Left lobe of liver (tissue), 2 donors: Measurements from ENCODE around the gene GPRIN2. TPM values are rescaled to one million over a fixed set of nuclear protein-coding genes. Genes with fewer than 3 reads are reported as not detected.
"Not testable (repeated sequence)": the region's sequence is repeated elsewhere in the genome, so short reads cannot be mapped to it uniquely, and the experiment has no call there.

Experiments
- ATAC-seq: fragments of 200-7000 bp; cut with Tn5 transposase; one replicate; pipeline ENCODE4 v1.9.1; 2020; ENCODE audit warnings: mild to moderate bottlenecking, moderate library complexity
- DNase-seq: peaks from one replicate; pipeline ENCODE4 v3.0.0-alpha.2; 2020; ENCODE audit warnings: low spot score
- total RNA-seq: library from RNA; stranded (reverse); gene quantifications from one replicate; pipeline ENCODE4 v1.2.1, GENCODE V29; 2021
- donor health status: DM: no; HTN: no; CAD: no; lungs with moderate emphysema.
- donor health status: DM: no; HTN: yes; CAD: no.

The GPRIN2 gene
- total RNA-seq, result 1.1 TPM

- ATAC-seq, result peak; percentile 59
- no peak for DNase-seq
These were observed at the start of gene GPRIN2 for GRCh38 chr10:46556515-46557318. Gene GPRIN2, minus strand, starts transcription at chr10:46556658. Its CDS starts 5,922 bp downstream, at chr10:46550736.

DNA sequence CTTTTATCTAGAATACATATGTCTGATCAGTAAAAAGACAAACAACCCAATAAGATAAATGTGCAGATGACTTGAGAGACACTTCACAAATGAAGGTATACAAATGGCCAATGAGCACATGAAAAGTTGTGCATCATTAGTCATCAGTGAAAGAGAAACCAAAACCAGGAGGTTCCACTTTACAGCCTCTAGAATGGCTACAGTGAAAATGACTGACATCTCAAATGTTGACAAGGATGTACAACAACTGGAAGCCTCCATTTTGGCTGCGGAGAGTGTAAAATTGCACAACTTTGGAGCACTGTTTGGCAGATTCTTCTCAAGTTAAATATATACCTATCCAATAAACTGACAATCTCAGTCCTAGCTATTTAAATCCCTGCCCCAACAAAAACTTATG is 44.1 kb upstream of the GPRIN2 start:
- not testable (repeated sequence) for ATAC-seq, DNase-seq

DNA sequence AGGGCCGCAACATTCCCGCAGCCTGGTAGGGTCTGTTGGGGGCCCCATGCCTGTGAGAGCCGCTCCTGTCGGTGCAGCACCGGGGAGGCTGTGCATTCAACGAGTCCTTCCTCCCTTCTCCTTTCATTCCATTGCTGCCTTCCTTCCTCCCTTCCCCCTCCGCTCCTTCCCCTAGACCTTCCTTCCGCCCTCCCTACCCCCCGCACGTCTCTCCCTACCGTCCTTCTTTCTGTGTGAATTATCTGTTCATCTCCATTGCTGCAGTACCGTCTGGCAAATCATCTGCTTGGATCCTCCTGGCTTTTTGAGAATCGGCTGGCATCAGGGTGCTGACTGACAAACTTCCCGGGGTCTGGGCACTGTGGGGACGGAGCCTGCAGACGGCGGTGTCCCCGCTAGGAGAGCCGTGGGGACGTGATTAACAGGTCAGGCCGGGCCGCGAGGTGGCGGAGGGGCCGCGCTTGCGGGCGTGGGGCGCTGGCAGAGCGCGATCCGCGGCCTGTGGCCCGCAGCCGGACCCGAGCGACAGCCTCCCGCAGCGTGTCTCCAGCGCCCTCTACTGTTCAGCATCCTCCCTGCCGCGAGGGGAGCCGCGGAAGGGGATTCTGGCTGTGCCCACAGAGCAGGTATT is 41.3 kb upstream of the GPRIN2 start:
- DNase-seq (peak; percentile 67), ATAC-seq (peak; percentile 97)

- peak; percentile 37 for ATAC-seq
- DNase-seq, result peak; percentile 40
These were observed 40.1 kb upstream of the GPRIN2 start for GRCh38 chr10:46596570-46596969.

DNA sequence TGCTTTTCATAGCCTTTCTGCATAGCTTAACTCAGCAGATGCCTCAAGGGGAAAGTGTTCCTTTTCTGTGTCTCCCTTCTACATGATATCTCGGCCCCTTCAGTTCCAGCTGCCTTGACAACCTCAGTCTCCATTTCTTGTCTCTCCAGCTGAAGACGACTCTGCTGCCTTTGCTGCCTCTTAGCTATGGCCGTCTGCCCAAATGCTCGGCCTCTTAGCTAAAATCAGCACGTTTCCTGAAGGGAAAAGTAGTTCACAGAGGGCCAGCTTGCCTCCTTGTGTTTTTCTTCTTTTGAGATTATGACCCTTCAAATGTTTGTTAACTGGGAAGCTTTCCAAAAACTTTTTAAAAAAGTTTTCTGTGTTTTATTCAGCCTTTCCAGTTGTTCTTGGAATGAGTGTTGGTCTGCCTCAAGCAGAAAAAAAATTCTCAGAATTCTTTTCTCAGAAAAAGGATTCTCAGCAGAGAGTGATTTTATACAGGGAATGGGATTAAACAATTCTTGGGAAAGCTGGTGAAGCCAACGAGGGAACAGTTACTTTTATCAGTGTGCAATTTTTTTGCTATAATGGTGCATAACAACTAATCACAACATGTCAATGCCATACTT is 38.1 kb upstream of the GPRIN2 start:
- ATAC-seq, result not testable (repeated sequence)

GRCh38 chr10:46593307-46593706 is 36.8 kb upstream of the GPRIN2 start:
- ATAC-seq, DNase-seq: not testable (repeated sequence)

More for the DNA sequence above, 38.1 kb upstream of the GPRIN2 start:
- DNase-seq, result not testable (repeated sequence)

DNA sequence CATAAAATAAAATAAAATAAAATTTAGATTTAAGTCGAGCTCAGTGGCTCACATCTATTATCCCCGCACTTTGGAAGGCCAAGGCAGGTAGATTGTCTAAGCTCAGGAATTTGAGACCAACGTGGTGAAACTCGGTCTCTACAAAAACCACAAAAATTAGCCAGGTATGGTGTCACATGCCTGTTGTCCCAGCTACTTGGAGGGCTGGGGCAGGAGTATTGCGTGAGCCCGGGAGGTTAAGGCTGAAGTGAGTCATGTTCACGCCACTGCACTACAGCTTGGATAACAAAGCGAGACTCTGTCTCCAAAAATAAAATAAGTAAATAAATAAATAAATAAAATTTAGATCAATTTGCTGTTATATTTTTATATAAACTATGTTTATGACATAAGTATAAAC is 34.6 kb upstream of the GPRIN2 start:
- not testable (repeated sequence) for DNase-seq, ATAC-seq

DNA sequence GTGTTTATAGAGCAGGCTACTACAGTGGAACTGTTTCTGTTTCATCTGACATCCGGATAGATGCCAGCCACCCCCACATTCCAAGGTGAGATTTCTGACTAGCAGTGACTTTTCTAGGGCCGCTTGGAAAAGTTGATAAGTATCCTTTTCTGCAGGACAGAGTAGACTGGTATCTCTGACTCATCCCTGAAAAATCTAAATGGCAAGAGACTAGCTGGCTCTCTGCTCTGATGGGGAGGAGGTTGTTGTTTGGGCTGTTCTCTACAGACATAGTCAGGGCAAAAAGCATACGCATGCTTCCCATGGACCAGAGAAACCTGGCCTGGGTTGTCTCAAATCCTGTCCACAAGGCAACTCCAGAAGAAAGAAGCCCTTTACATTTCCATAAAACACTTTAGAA is 33.1 kb upstream of the GPRIN2 start:
- not testable (repeated sequence) for ATAC-seq, DNase-seq

DNA sequence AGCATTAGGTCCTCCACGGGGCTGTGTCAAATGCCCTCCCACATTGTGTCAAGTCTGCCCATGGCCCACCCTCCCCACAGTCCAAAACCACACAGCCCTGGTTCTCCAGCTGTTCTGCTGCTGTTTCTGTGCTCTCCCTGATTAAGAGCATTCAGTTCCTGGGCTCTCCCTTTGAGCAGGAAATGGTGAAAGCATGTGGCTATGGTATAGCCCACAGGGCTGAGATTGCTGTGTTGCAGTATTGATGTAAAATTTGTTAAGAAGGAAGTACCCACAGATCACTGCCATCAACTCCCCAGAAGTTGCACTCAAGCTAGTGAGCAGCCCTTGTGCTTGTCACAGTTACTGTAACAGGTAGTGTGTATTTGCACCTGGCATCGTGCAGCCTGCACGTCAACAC is 31.8 kb upstream of the GPRIN2 start:
- peak; percentile 8 for ATAC-seq
- not testable (repeated sequence) for DNase-seq

DNA sequence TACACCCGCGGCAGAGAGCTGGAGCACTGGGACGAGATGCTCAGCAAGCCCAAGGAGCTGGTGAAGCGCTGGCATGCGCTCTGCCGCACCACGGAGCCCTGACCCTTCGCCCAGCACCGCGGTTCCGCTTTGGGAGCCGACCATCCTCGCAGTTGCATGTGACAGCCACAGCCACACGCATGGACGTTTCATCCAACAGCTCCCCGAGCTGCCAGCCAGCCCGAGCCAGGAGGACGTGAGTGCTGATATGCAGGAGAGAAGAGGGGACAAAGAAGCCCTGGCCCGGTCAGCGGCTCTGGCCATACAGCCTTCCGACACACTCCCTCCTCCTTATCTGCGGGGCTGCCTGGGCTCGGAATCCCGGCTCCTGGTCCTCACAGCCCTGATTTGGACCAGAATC is 31.1 kb upstream of the GPRIN2 start:
- ATAC-seq, DNase-seq: not testable (repeated sequence)

DNA sequence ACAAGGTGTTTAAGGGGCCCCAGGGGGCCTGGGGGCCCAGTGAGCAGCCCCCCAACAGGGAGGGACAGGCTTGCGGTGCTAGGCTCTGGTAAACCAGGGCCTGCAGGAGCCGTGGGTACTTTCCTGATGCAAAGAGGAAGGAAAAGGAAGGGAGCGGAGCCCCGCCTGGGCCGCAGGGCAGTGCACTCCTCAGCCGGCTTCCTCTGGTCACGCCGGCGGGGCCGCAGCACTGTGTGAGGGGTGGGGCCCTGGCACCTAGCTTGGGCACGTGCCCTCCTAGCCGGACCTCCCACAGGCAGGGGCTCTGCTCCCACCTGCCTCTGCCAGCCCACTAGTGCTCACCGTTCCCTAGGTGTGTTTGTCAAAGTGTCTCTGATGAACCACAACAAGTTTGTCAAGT is 28.8 kb upstream of the GPRIN2 start:
- DNase-seq, result not testable (repeated sequence)
- peak; percentile 23 for ATAC-seq

GRCh38 chr10:46584196-46584595 is 27.7 kb upstream of the GPRIN2 start:
- DNase-seq, result peak; percentile 38
- ATAC-seq, result not testable (repeated sequence)

DNA sequence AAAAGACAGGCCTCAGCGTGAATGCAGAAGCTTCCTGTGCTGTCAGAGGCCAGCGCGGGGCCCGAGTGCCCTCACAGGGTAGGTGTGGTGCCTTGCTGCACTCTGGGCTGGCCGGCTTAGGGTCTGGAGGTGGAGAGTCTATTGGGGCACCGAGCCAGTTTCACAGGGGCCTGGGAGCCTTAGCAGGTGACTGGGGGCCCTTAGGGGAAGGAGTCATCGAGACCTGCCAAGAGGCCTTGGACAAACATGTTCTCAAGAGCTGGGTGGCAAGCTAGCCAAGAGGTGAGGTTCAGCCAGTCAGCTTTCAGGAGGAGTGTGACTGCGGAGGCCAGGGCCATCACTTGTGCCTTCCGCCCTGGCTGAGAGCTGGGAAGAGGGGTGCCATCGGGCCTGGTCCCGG is 26.1 kb upstream of the GPRIN2 start:
- DNase-seq, ATAC-seq: not testable (repeated sequence)

DNA sequence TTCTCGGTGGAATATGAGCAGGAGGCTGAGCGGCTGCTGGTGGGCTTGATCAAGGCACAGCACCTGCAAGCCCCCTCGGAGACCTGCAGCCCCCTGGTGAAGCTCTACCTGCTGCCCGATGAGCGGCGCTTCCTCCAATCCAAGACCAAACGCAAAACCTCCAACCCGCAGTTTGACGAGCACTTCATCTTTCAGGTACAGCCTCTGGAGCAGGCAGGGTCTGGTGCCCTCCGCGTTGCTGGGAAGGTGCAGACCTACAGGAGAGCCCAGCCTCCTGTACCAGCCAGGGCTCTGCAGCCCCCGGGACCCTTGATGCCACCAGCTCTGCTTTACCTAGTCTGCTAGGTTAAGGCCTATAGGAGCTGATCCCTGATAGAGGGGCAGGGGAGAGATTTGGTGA is 25.5 kb upstream of the GPRIN2 start:
- DNase-seq, result peak; percentile 21

GRCh38 chr10:46579378-46579777 is 22.9 kb upstream of the GPRIN2 start:
- DNase-seq, result not testable (repeated sequence)

More for the DNA sequence above, 25.5 kb upstream of the GPRIN2 start:
- not testable (repeated sequence) for ATAC-seq

DNA sequence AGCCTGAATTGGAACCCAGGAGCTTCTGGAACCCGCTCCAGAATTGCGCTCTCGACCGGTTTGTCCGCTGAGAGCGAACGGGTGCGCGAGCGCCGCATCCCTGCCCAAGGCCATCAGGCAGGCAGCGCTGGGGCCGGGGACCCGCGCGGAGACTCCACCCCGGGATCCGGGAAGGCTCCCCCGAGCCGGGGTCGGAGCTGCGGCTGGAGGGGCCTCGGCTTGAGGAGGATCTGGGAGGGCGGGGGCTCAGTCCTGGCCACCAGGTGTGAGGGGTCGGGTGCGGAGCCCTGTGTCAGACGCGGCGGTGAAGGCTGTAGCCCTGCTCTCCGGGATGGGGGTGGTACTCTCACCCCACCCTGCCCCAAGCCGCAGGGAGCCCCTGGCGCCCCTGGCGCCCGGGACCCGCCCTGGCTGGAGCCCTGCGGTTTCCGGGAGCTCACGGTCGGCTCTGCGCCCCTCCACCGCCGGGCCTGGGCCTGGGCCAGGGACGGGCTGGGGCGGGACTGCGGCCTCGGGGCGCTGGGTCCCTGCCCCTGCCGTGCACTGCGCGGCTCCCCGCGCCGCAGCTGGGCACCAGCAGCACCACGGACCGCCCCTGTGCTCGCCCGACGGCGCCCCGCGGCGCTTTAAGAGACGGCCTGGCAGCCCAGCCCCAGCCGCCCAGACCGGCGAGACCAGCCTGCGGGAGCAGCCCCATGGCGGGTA is 22.2 kb upstream of the GPRIN2 start, which contains the start of gene SYT15:
SYT15 (plus strand) TSS at position 655 of the 705 bp plus-strand sequence; CDS start at position 696, 41 bp downstream.
- ATAC-seq (peak; percentile 39), DNase-seq (peak; percentile 38)

More at GRCh38 chr10:46579378-46579777, 22.9 kb upstream of the GPRIN2 start:
- ATAC-seq, result not testable (repeated sequence)

GRCh38 chr10:46577624-46578473 is 21.4 kb upstream of the GPRIN2 start:
- ATAC-seq, result not testable (repeated sequence)
- peak; percentile 27 for DNase-seq

GRCh38 chr10:46573884-46574283 is 17.4 kb upstream of the GPRIN2 start:
- DNase-seq, result peak; percentile 27

GRCh38 chr10:46573314-46573713 is 16.9 kb upstream of the GPRIN2 start:
- DNase-seq, result peak; percentile 11
- ATAC-seq, result not testable (repeated sequence)

More at GRCh38 chr10:46573884-46574283, 17.4 kb upstream of the GPRIN2 start:
- not testable (repeated sequence) for ATAC-seq
